Loucy (cell line): ENCODE data around the gene PLA2G4F.

ENCODE experiments used
- EZH2phosphoT487 ChIP-seq: fragments of 200-600 bp; IDR thresholded peaks from 2 replicates; pipeline ENCODE4 v1.6.1; 2018; ENCODE audit warnings: antibody characterized with exemption, mild to moderate bottlenecking, moderate library complexity, borderline replicate concordance
- TF ChIP-seq, protein P1 (sequence below): fragments of 200-600 bp; sonication (generic); conservative IDR thresholded peaks from 2 replicates; pipeline ENCODE4 v1.5.1; 2014; ENCODE audit warnings: mild to moderate bottlenecking, antibody characterized with exemption, low read length

DNA sequence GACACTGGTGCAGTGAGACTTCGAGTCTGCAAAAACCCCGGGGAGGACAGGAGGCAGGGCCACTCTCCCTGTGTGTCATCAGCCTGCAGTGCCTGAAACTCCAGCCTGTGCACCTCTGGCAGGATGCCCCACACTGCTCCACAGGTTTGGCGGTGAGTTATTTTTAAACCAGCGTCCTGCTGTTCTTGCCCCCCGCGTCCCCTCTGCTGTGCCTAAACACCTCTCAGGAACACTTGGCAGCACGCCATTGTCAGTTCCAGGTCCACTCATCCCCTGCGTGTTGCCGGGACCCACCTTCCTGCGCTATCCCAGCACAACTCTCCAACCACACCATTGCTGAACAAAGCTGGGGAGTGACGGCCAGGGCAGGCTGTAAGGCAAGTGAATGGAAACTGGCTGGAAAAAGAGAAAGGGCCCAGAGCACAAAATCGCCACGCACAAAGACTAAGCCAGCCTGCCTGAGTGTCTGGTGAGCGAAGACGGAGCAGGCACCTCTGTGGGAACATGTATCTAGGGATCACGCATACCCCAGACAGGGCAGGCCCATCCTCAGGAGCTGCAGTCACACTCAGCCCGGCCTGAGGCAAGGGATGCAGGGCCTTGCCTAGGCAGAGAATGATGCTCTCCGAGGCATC, 3.1 kb upstream of the PLA2G4F start:
- TF ChIP-seq, protein P1, sequence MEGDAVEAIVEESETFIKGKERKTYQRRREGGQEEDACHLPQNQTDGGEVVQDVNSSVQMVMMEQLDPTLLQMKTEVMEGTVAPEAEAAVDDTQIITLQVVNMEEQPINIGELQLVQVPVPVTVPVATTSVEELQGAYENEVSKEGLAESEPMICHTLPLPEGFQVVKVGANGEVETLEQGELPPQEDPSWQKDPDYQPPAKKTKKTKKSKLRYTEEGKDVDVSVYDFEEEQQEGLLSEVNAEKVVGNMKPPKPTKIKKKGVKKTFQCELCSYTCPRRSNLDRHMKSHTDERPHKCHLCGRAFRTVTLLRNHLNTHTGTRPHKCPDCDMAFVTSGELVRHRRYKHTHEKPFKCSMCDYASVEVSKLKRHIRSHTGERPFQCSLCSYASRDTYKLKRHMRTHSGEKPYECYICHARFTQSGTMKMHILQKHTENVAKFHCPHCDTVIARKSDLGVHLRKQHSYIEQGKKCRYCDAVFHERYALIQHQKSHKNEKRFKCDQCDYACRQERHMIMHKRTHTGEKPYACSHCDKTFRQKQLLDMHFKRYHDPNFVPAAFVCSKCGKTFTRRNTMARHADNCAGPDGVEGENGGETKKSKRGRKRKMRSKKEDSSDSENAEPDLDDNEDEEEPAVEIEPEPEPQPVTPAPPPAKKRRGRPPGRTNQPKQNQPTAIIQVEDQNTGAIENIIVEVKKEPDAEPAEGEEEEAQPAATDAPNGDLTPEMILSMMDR: no peak
- no peak for TF ChIP-seq EZH2phosphoT487
